Panc1 (cell line): ENCODE measurements around the gene EPHA3.

Experiments used
- CTCF ChIP-seq: fragments of 450-650 bp; IDR thresholded peaks from 2 replicates; pipeline ENCODE4 v1.5.1; 2017; ENCODE audit warnings: mild to moderate bottlenecking
- POLR2AphosphoS5 ChIP-seq: IDR thresholded peaks from 2 replicates; pipeline ENCODE4 v1.6.1; 2012; ENCODE audit warnings: mild to moderate bottlenecking, low read depth, low read length, moderate library complexity

DNA sequence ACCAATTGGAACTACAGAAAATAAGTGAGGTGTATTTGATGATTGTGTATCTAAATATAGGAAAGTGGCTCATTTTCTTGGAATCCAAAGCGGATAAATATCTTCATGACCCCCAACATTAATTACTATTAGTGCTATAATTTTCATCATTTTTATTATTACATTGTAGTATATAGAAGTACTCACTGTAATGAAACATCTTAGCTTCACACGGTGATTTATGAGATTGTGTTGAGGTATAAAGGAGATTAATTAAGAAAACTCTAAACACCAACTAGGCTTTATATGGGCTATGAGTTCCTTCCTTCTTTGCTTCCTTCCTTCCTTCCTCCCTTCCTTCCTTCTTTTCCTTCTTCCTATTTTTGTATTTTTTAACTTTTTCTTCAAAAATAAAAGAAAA is 52.2 kb downstream of the EPHA3 start:
- TF ChIP-seq CTCF (no peak), POLR2AphosphoS5 (no peak)
